ENCODE data around the gene GPANK1.
A peak's percentile ranks its signal among the peaks of the same experiment; 100 is the strongest.

The GPANK1 gene

DNA sequence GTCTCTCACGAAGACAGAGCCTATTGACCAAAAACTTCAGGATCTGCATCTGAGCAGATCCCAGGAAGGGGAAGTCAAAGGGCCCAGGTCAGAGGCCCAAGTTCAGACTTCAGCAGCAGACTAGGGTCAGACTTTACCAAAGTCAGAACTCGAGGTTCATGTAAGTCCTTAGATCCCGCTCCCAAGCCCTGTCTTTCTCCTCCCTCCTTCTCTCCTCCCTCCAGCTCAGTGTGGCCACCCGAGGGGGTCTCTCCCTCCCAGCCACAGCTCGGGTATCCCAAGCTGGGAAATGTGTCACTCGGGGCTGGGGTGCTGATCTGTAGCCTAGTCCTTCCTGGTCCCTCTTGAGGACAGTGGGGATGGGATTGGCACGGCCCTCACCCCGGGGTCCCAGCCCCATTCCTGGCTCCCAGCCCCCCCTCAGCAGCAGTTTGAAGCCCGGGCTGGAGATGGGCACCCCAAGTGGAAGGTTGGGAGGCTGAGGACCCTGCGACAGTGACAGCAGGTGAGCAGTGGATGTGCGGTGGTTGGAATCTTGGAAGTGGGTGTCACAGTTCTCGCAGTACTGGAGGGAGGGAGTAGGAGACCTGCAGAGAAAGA lies 2.6 kb downstream of the GPANK1 start:
- no peak for DNase-seq (ENCODE audit: low spot score)

- DNase-seq (ENCODE audit: low spot score): no peak
Observed at GRCh38 chr6:31661262-31662123, 3.3 kb downstream of the GPANK1 start.

DNA sequence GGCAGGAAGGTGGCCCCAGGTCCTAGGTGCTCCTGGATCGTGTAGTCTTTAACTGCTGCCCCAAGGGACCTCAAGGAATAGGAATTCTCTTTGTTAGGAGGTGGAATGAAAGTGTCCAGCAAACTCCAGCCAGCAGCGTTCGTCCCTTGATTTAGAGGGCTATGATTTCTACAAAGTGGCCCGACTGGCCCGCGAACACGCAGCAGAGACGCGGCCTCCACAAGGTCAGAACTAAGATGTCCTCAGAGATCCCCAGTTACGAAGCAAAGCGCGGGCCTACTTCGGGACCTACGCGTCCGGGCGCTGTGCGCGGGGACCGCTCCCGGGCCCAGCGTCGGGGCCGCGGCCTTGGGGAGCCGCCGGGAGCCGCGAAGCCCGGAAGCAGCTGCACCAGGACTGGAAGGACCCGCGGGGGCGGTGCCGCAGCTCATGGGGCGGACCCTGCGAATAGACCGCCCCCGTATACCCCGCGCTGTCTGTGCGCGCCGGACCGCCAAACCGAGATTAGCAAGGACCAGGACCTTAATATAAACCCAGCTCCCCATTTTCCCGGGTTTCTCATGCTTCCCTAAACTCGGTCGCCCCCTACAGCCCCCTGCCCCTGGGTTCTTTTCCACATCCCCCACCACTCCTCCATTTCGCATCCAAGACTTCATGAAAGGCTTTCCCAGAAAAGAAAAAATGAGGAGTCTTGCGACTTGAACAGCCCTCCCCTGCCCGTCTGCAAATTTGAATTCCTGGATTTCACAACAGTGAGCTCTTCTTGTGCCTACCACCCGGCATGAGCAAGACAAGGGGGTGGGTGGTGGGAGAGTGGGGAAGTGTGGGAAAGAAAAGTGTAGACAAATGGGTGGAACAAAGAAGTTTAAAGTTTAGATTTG lies 4.2 kb downstream of the GPANK1 start, which contains the start of gene C6orf47:
C6orf47 (minus strand) TSS at position 398 of the 881 bp plus-strand sequence. CDS start 831 bp downstream, outside the sequence.
- DNase-seq (ENCODE audit: low spot score): peak; percentile 68

DNA sequence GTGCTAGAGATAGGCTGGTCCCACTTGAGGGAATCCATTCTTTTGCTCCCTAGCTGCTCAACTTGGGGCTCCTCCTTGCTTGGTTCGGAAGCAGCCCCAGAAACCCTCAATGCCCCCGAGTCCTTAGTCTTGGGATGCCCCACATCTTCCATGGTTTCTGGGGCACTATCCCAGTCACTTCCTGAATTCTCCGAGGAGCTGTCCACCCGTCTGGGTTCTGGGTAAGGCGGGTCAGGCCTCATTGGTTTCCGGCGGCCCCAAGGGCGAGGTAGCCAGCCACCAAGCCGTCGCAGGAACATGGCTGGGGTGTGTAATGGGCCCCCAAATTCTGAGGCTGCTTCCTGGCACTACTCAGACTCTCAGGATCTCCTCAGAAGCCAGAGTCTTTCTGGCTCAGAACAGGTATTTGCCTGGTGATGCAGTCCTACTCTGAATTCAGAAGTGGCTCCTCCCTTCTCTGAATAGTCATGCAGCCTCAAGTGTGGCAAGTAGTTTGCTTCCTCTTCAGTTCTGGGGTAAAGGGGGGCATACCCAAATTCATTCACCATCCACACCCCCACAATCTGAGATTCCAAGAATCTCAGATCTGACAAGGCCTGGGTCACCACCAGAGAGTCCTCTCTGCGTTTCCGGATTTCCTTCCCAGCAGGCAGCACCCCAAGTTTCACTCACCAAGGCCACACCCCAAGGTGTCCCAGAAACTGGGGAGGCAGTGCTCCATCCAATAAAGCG lies 5.0 kb downstream of the GPANK1 start:
- DNase-seq (ENCODE audit: low spot score): no peak

- no peak for DNase-seq (ENCODE audit: low spot score)
Observed at GRCh38 chr6:31658983-31659648, 5.7 kb downstream of the GPANK1 start.

- DNase-seq (ENCODE audit: low spot score): no peak
Observed at GRCh38 chr6:31658158-31658688, 6.6 kb downstream of the GPANK1 start.

DNA sequence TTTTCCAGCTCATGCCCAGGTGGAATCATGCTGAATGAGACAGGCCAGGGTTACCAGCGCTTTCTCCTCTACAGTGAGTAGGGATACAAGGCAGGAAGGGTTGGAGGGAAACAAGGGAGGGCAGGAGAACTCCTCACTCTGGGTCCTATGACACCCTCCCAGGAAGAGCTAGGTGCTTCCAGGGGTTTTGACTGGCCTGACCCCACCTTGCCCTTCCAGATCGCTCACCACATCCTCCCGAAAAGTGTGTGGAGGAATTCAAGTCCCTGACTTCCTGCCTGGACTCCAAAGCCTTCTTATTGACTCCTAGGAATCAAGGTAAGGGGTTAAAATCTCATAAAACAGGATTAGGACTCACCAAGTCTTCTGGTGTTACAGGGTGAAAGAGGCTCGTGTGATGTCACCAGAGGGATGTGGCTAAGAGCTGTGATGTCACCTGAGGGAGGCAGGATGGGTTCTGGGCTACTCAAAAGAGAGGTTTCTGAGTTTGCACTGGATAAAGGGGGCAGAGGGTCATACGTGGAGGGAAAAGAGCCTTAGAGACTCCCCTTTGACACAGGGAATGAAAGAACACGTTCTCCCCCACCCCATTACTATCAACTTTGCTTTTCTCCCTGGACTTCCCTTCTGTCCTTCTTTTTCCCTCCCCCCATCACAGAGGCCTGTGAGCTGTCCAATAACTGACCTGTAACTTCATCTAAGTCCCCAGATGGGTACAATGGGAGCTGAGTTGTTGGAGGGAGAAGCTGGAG lies 7.2 kb downstream of the GPANK1 start:
- no peak for DNase-seq (ENCODE audit: low spot score)

DNA sequence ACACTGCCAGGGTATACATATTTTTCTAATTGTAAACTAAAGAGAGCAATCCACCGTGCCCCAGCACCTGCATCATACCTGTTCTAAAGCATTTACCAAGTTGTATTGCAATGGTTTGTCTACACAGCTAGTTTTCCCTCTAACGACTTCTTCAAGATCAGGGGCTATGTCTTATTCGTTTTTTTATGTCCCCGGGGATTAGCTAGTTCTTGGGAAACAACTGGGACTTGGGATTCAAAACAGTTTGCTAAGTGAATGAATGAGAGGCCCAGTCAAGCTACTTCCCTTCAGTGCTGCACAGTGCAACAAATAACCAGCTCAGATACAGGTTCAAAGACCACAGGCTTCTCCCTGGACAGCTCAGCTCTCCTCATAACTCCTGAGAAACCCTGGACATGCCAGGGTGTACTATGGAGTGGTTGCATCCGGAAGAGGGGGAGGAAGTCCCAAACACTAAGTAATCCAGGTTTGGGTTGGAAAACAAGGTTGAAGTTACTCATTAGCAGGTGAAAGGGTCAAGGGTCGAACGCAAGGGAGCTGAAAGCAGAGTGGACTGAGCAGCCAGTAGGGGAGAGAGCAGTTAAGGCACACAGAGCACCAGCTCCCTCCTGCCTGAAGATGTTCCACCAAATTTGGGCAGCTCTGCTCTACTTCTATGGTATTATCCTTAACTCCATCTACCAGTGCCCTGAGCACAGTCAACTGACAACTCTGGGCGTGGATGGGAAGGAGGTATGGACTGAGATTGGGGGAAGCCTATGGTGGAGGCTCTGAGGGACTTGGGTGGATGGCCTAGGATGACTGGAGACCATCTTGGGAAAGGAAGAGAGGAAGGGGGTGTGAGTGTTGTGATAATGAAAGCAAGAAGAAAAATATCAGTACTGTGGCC lies 9.2 kb downstream of the GPANK1 start, which contains the start of gene APOM:
APOM (plus strand) TSS at position 546 of the 889 bp plus-strand sequence; CDS start at position 619, 73 bp downstream.
- DNase-seq (ENCODE audit: low spot score): no peak

- no peak for DNase-seq (ENCODE audit: low spot score)
Observed at GRCh38 chr6:31654574-31655348, 10.0 kb downstream of the GPANK1 start.

GRCh38 chr6:31652925-31653724 lies 11.7 kb downstream of the GPANK1 start:
- peak; percentile 93 for DNase-seq (ENCODE audit: low spot score)

- DNase-seq (ENCODE audit: low spot score): peak; percentile 83
Observed at GRCh38 chr6:31651602-31652191, 13.1 kb downstream of the GPANK1 start.

- no peak for DNase-seq (ENCODE audit: low spot score)
Observed at GRCh38 chr6:31645325-31645724, 19.5 kb downstream of the GPANK1 start.

DNA sequence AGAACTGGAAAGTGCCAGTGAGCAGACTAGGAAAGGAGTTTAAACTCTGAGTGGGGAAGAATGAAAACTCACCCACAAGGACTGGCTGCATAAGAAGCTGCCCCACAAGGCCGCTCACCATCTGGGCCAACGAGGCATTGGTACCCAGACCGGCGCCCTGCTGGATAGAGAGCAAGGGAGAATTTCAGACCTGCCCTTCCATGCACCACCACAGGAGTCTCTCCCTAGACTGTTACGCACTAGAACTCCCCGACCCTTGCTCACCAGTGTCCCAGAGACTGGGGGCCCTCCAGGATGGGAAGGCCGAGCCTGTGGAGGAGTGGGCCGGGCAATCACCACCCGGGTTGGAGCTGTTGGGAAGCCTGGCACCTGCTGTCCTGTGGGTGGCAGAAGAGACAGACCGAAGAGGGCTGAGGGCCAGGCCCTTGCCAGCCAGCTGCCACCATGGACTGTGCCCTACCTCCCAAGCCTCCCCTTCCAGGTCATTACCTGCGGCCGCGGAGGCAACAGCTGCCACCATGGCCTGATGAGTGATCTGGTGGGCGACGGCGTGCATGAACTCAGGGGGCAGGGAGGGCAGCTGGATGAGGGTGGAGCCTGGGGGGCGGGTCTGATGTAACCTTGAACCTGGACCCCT lies 20.9 kb downstream of the GPANK1 start:
- no peak for DNase-seq (ENCODE audit: low spot score)

GRCh38 chr6:31642798-31643570 lies 21.8 kb downstream of the GPANK1 start:
- DNase-seq (ENCODE audit: low spot score): no peak

- no peak for DNase-seq (ENCODE audit: low spot score)
Observed at GRCh38 chr6:31641370-31641769, 23.4 kb downstream of the GPANK1 start.

- no peak for DNase-seq (ENCODE audit: low spot score)
Observed at GRCh38 chr6:31640612-31641011, 24.2 kb downstream of the GPANK1 start.

Measured in COLO829 (cell line).